Mucosa of rectum (tissue), 2 donors: ENCODE data around the gene RARRES2.

Experiments used
- H3K27ac ChIP-seq, 2 donors: one replicate each; pipeline ENCODE4 v1.7.0; 2013; ENCODE audit warnings: inconsistent platforms in 2 of 2, low read depth in 2 of 2, low read length in 2 of 2
- H3K27me3 ChIP-seq, 2 donors: one replicate each; pipeline ENCODE4 v1.7.0; 2013; ENCODE audit warnings: low read length in 2 of 2; ENCODE audit not compliant: control insufficient read depth in 2 of 2, insufficient read depth in 2 of 2
- H3K36me3 ChIP-seq, 2 donors: one replicate each; pipeline ENCODE4 v1.7.0; 2013; ENCODE audit warnings: low read length in 2 of 2; ENCODE audit not compliant: control insufficient read depth in 2 of 2, insufficient read depth in 2 of 2
- H3K4me1 ChIP-seq, 2 donors: one replicate each; pipeline ENCODE4 v1.7.0; 2013; ENCODE audit warnings: low read length in 2 of 2, mild to moderate bottlenecking in 1 of 2; ENCODE audit not compliant: control insufficient read depth in 2 of 2, insufficient read depth in 2 of 2
- H3K4me3 ChIP-seq, 2 donors: one replicate each; pipeline ENCODE4 v1.7.0; 2013; ENCODE audit warnings: low read length in 2 of 2
- H3K9ac ChIP-seq, 2 donors: one replicate each; pipeline ENCODE4 v1.7.0; 2013; ENCODE audit warnings: low read length in 2 of 2, low read depth in 1 of 2, mild to moderate bottlenecking in 1 of 2
- H3K9me3 ChIP-seq, 2 donors: one replicate each; pipeline ENCODE4 v1.7.0; 2013; ENCODE audit warnings: low read length in 2 of 2; ENCODE audit not compliant: control insufficient read depth in 2 of 2
- donor health status: healthy.
- donor health status: Normal muscosa, but diverticular disease.

Gene RARRES2

GRCh38 chr7:150338166-150338829, 3.1 kb downstream of the RARRES2 start:
- Histone ChIP-seq H3K4me1 (peaks cover 20 to 41% of the 10 kb centered on the region in 2 donors), H3K4me3 (no peak overlapping the region), H3K9ac (no peak overlapping the region), H3K36me3 (peaks cover 0 to 4% of the 10 kb centered on the region in 2 donors), H3K27ac (no peak overlapping the region), H3K27me3 (peaks cover 0 to 4% of the 10 kb centered on the region in 2 donors), H3K9me3 (no peaks in the 10 kb centered on the region)

- peak overlapping the region; percentile 2 to 38 for H3K27ac ChIP-seq
- H3K36me3 ChIP-seq = peaks cover 0 to 4% of the 10 kb centered on the region in 2 donors
- no peak overlapping the region for H3K9ac ChIP-seq
- peaks cover 0 to 4% of the 10 kb centered on the region in 2 donors for H3K27me3 ChIP-seq
- H3K9me3 ChIP-seq = no peaks in the 10 kb centered on the region
- peaks cover 20 to 41% of the 10 kb centered on the region in 2 donors for H3K4me1 ChIP-seq
- H3K4me3 ChIP-seq = no peak overlapping the region
Measured at GRCh38 chr7:150337659-150338081, 3.8 kb downstream of the RARRES2 start.

GRCh38 chr7:150337179-150337578, 4.2 kb downstream of the RARRES2 start:
- Histone ChIP-seq H3K4me1 (peaks cover 20 to 41% of the 10 kb centered on the region in 2 donors), H3K4me3 (no peak overlapping the region), H3K27ac (peak overlapping the region; percentile 2 to 38), H3K9me3 (no peaks in the 10 kb centered on the region), H3K27me3 (peaks cover 0 to 4% of the 10 kb centered on the region in 2 donors), H3K9ac (peak overlapping the region in 1 of 2 donors; percentile 17), H3K36me3 (peaks cover 0 to 4% of the 10 kb centered on the region in 2 donors)

GRCh38 chr7:150336746-150337145, 4.7 kb downstream of the RARRES2 start:
- Histone ChIP-seq H3K9ac (no peak overlapping the region), H3K27ac (no peak overlapping the region), H3K4me1 (peaks cover 20 to 39% of the 10 kb centered on the region in 2 donors), H3K9me3 (no peaks in the 10 kb centered on the region), H3K27me3 (no peaks in the 10 kb centered on the region), H3K4me3 (no peak overlapping the region), H3K36me3 (peaks cover 0 to 4% of the 10 kb centered on the region in 2 donors)

- no peak overlapping the region for H3K4me3 ChIP-seq
- H3K4me1 ChIP-seq = peaks cover 20 to 33% of the 10 kb centered on the region in 2 donors
- H3K27me3 ChIP-seq = no peaks in the 10 kb centered on the region
- no peaks in the 10 kb centered on the region for H3K9me3 ChIP-seq
- peaks cover 0 to 4% of the 10 kb centered on the region in 2 donors for H3K36me3 ChIP-seq
- no peak overlapping the region for H3K9ac ChIP-seq
- H3K27ac ChIP-seq = peak overlapping the region in 1 of 2 donors; percentile 53
Measured at GRCh38 chr7:150335774-150336112, 5.7 kb downstream of the RARRES2 start.

- Histone ChIP-seq H3K4me1 (peaks cover 20 to 32% of the 10 kb centered on the region in 2 donors), H3K36me3 (peaks cover 3 to 7% of the 10 kb centered on the region in 2 donors), H3K9ac (no peak overlapping the region), H3K27ac (peak overlapping the region in 1 of 2 donors; percentile 53), H3K9me3 (no peaks in the 10 kb centered on the region), H3K27me3 (no peaks in the 10 kb centered on the region), H3K4me3 (no peak overlapping the region)
Measured at GRCh38 chr7:150335108-150335773, 6.2 kb downstream of the RARRES2 start.

GRCh38 chr7:150334108-150334507, 7.3 kb downstream of the RARRES2 start:
- no peak overlapping the region for H3K4me3 ChIP-seq
- H3K27ac ChIP-seq = no peak overlapping the region
- H3K27me3 ChIP-seq = no peaks in the 10 kb centered on the region
- peaks cover 4 to 9% of the 10 kb centered on the region in 2 donors for H3K36me3 ChIP-seq
- peaks cover 10 to 21% of the 10 kb centered on the region in 2 donors for H3K4me1 ChIP-seq
- H3K9ac ChIP-seq = no peak overlapping the region
- H3K9me3 ChIP-seq = no peaks in the 10 kb centered on the region

GRCh38 chr7:150333659-150334058, 7.8 kb downstream of the RARRES2 start:
- Histone ChIP-seq H3K4me1 (peaks cover 10 to 17% of the 10 kb centered on the region in 2 donors), H3K4me3 (no peak overlapping the region), H3K27me3 (no peaks in the 10 kb centered on the region), H3K9ac (no peak overlapping the region), H3K9me3 (no peaks in the 10 kb centered on the region), H3K36me3 (peaks cover 4 to 11% of the 10 kb centered on the region in 2 donors), H3K27ac (no peak overlapping the region)

- Histone ChIP-seq H3K27ac (no peak overlapping the region), H3K4me3 (no peak overlapping the region), H3K4me1 (peaks cover 10 to 13% of the 10 kb centered on the region in 2 donors), H3K36me3 (peaks cover 6 to 15% of the 10 kb centered on the region in 2 donors), H3K9me3 (no peaks in the 10 kb centered on the region), H3K27me3 (no peaks in the 10 kb centered on the region), H3K9ac (no peak overlapping the region)
Measured at GRCh38 chr7:150332852-150333635, 8.4 kb downstream of the RARRES2 start.
